ENCODE measurements around the gene TIRAP. TPM values are rescaled to one million over a fixed set of nuclear protein-coding genes. Genes with fewer than 3 reads are reported as not detected.

TIRAP gene
- polyA plus RNA-seq, 1 donor: 15.5 TPM

Other genes with a start within 250 kb of the TIRAP start
- gene CDON, start 220.2 kb upstream of the TIRAP start, polyA plus RNA-seq (ENCODE audit: insufficient read length): 30.9 TPM
- 43.7 TPM for gene RPUSD4, start 71.4 kb upstream of the TIRAP start, polyA plus RNA-seq (ENCODE audit: insufficient read length)
- gene FAM118B, start 71.3 kb upstream of the TIRAP start, polyA plus RNA-seq (ENCODE audit: insufficient read length): 32.5 TPM
- gene SRPRA, start 14.2 kb upstream of the TIRAP start, polyA plus RNA-seq (ENCODE audit: insufficient read length): 86.6 TPM
- 58.4 TPM for gene FOXRED1, start 13.9 kb upstream of the TIRAP start, polyA plus RNA-seq (ENCODE audit: insufficient read length)
- 14.6 TPM for gene DCPS, start 21.0 kb downstream of the TIRAP start, polyA plus RNA-seq (ENCODE audit: insufficient read length)
- gene ST3GAL4, start 72.6 kb downstream of the TIRAP start, polyA plus RNA-seq (ENCODE audit: insufficient read length): 15.3 TPM